ENCODE results near the gene ANKRD44.
A peak's percentile ranks its signal among the peaks of the same experiment; 100 is the strongest.
"Not testable (repeated sequence)": the region's sequence is repeated elsewhere in the genome, so short reads cannot be mapped to it uniquely, and the experiment has no call there.

ANKRD44 gene

DNA sequence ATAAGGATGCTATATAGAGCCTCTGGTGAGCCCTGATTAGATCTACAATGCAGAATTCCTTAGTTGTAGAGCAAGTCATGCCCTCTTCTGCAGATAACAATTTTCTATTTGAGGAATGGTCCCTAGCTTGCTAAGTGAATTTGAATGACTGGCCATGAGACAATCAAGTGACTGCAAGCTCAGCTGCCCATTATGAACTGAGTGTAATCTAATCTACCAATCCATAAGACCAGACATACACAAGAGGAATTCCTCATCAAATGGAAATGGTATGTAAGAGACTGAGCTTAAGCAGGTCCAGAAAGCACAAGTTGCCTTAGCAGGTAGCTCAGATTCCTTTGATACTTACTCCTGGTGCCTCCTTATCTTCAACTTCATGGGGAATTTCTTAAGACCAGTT is 4.8 kb upstream of the ANKRD44 start:
- DNase-seq = no peak

- no peak for DNase-seq
Measured at GRCh38 chr2:197312186-197312585, 1.6 kb upstream of the ANKRD44 start.

- DNase-seq = no peak
Measured at GRCh38 chr2:197311421-197312033, 947 bp upstream of the ANKRD44 start.

GRCh38 chr2:197310987-197311420 is 424 bp upstream of the ANKRD44 start:
- no peak for DNase-seq

GRCh38 chr2:197309691-197310231 is 819 bp downstream of the ANKRD44 start:
- DNase-seq = peak; percentile 55 to 64

GRCh38 chr2:197308996-197309690 is 1.4 kb downstream of the ANKRD44 start:
- no peak for DNase-seq

- no peak for DNase-seq
Measured at GRCh38 chr2:197308585-197308984, 2.0 kb downstream of the ANKRD44 start.

- peak; percentile 50 to 82 for DNase-seq
Measured at GRCh38 chr2:197307933-197308521, 2.6 kb downstream of the ANKRD44 start.

DNA sequence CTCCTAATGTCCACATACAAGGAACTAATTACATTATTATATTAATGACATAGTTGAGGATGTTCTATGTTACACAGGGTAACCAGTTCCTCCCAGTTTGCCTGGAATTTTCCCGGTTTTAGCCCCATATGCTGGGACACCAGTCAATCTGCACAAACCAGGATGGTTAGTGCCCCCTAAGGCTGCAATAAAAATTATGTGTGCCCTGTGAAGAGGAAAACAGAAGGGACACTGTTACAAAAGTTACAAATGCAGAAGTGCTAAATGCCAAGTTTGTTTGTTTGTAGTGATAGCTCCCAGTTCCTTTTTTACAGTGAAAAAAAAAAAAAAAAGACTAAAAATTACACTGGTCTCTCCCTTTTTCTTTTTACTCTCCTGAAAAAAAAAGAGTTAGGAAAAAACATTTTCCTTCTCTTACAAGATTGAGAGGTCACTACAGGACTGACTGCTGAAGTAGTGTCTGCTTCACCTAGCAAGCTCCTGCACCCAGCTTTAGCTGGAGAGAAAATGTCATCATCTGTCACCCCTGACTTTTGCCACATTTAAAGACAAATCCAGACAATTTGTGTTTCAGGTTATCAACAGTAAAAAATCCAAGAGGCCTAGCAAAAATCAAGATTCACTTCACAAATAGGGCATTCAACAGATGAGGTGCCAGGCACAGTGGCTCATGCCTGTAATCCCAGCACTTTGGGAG is 3.2 kb downstream of the ANKRD44 start:
- DNase-seq = no peak

DNA sequence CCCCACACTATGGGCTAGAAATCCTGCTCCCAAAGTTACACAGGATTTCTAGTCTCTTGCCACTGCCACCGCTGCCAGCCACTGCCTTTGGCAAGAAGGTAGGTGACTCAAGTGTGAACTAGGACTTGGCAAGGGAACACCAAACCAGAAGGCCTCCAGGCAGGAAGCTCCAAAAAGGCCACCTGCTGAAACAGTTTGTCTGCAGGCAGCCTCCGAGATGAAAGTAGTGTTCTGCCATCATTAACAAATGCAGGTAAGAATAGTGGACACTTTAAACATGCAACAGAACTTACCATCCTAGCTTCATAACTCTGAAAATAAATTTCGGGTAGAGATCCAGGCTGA is 3.9 kb downstream of the ANKRD44 start:
- DNase-seq = peak; percentile 23 to 52

GRCh38 chr2:197306024-197306695 is 4.4 kb downstream of the ANKRD44 start:
- no peak for DNase-seq

GRCh38 chr2:197304556-197305011 is 6.0 kb downstream of the ANKRD44 start:
- DNase-seq = peak in 1 of 2 donors; percentile 46

- DNase-seq = no peak
Measured at GRCh38 chr2:197300139-197300538, 10.4 kb downstream of the ANKRD44 start.

- DNase-seq = no peak
Measured at GRCh38 chr2:197298609-197299008, 12.0 kb downstream of the ANKRD44 start.

DNA sequence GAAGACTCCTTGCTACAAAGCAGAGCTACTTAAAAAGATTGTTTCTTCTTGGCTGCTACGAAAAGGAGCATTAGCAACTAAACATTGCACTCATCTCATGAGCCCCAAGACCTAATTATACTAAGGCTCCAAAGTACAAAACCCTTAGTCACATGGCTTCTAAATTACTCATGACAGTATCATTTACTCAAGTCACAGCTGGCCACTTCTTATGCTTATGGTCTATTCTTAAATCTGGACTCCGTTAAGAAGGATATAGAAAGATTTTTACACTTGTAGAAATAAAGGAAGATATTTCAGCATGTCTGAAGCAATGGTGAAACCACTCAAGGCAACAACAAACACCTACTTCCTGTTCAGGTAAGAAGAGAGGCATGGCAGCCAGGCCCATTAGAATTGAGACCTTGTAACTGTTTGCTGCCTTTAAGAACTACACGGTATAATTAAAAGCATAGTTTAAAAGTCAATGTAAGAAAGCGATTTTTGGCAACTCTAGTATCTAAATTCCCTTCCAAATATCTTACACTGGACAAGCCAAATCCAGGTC is 12.7 kb downstream of the ANKRD44 start:
- no peak for DNase-seq

- DNase-seq = no peak
Measured at GRCh38 chr2:197297266-197297665, 13.3 kb downstream of the ANKRD44 start.

DNA sequence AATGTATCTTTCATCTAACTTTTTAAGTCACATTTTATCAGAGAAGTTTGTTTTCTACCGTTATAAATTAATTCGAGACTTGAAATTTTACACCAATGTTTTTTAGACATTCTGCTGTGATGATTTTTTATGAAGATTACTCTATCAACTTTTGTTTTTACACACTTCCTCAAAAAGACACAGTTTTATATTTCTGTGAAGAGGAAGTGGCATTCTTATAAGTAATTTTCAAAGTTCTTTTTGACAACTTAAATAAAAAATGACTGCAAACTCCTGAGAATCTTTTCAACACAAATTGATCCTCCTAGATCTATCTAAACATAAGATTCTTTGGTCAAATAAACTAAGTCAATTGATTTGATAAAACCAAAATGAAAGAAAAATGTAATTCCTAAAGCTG is 13.7 kb downstream of the ANKRD44 start:
- peak in 1 of 2 donors; percentile 50 for DNase-seq

DNA sequence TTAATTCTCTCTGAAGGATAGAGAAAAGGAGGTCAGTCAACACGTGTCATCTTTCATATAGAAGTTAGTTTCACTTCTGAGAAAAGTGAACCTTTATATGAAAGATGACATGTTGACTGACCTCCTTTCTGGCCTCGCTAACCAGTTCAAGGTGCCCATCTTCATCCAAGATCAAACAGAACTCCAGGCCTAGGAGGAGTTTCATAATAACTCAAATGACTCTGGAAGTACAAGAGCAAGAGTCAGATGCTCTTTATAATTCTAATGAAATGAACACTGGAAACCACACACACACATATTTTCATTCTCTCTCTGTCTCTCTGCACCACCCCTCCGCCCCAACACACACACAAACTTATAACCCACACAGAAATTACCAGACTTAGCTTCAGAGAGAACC is 16.3 kb downstream of the ANKRD44 start:
- DNase-seq = peak; percentile 65 to 84

- peak; percentile 18 to 63 for DNase-seq
Measured at GRCh38 chr2:197293252-197294007, 17.1 kb downstream of the ANKRD44 start.

DNA sequence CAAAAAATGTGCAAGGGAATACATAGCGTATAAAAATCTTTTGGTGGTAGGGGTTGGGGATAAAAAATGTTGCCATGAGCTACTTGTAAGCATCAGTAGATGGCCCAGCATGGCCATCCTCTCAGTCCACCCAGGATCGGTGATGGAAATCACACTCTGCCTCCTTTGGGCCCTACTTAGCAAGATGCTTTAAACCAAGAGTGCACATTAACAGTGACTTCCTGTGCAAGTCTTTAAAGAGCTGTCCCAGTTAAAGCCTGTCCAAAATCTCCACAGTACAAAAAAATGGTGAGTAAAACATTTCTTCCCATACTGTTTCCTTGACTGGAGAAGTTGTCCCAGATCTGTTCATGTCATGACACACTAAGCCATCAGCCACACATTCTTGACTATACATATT is 18.0 kb downstream of the ANKRD44 start:
- DNase-seq = peak in 1 of 2 donors; percentile 55

GRCh38 chr2:197287596-197287932 is 23.0 kb downstream of the ANKRD44 start:
- not testable (repeated sequence) for DNase-seq
